ENCODE measurements around the gene NHEJ1.

GRCh38 chr2:219131327-219131726, 29.3 kb downstream of the NHEJ1 start:
- TF ChIP-seq, protein P1, sequence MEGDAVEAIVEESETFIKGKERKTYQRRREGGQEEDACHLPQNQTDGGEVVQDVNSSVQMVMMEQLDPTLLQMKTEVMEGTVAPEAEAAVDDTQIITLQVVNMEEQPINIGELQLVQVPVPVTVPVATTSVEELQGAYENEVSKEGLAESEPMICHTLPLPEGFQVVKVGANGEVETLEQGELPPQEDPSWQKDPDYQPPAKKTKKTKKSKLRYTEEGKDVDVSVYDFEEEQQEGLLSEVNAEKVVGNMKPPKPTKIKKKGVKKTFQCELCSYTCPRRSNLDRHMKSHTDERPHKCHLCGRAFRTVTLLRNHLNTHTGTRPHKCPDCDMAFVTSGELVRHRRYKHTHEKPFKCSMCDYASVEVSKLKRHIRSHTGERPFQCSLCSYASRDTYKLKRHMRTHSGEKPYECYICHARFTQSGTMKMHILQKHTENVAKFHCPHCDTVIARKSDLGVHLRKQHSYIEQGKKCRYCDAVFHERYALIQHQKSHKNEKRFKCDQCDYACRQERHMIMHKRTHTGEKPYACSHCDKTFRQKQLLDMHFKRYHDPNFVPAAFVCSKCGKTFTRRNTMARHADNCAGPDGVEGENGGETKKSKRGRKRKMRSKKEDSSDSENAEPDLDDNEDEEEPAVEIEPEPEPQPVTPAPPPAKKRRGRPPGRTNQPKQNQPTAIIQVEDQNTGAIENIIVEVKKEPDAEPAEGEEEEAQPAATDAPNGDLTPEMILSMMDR (IDR thresholded peaks at IDR 0.05; ENCODE audit: insufficient read depth, low read depth, low read length): no peak
- no peak for TF ChIP-seq EZH2 (IDR thresholded peaks at IDR 0.05; ENCODE audit: insufficient read depth, low read length)
